Mesenchymal stem cell (in vitro differentiated cells and primary cell): Measurements from ENCODE around the gene TRPT1.

Experiments
- DNase-seq: peaks from one replicate; pipeline ENCODE4 v3.0.0-alpha.2; 2013
- H2AFZ ChIP-seq: one replicate; pipeline ENCODE4 v1.6.1; 2013; ENCODE audit warnings: low read depth, mild to moderate bottlenecking, control low read depth, inconsistent platforms, low read length, moderate library complexity
- H2AK5ac ChIP-seq: 2 replicates; pipeline ENCODE4 v1.6.1; 2013; ENCODE audit warnings: low read length, moderate library complexity, mild to moderate bottlenecking, inconsistent platforms; ENCODE audit not compliant: severe bottlenecking
- H2BK120ac ChIP-seq: one replicate; pipeline ENCODE4 v1.6.1; 2013; ENCODE audit warnings: low read depth, mild to moderate bottlenecking, inconsistent platforms, low read length, moderate library complexity
- H2BK12ac ChIP-seq, 2 experiments: one replicate each; pipeline ENCODE4 v1.6.1; 2013; ENCODE audit warnings: inconsistent platforms in 2 of 2, low read length in 2 of 2, mild to moderate bottlenecking in 2 of 2, moderate library complexity in 2 of 2, control low read depth in 1 of 2
- H2BK15ac ChIP-seq: one replicate; pipeline ENCODE4 v1.6.1; 2013; ENCODE audit warnings: mild to moderate bottlenecking, low read depth, inconsistent platforms; ENCODE audit not compliant: poor library complexity, severe bottlenecking
- H2BK5ac ChIP-seq: 2 replicates; pipeline ENCODE4 v1.6.1; 2013; ENCODE audit warnings: low read depth, mild to moderate bottlenecking, low read length, control low read depth, inconsistent platforms; ENCODE audit not compliant: poor library complexity, severe bottlenecking
- H3K14ac ChIP-seq, 2 experiments: one replicate each; pipeline ENCODE4 v1.6.1; 2013; ENCODE audit warnings: inconsistent platforms in 2 of 2, low read length in 2 of 2, control low read depth in 1 of 2, mild to moderate bottlenecking in 1 of 2, moderate library complexity in 1 of 2
- H3K18ac ChIP-seq, 2 experiments: one replicate each; pipeline ENCODE4 v1.6.1; 2013; ENCODE audit warnings: inconsistent platforms in 2 of 2, low read length in 2 of 2, control low read depth in 1 of 2, low read depth in 1 of 2, mild to moderate bottlenecking in 1 of 2
- H3K23ac ChIP-seq, 2 experiments: one replicate each; pipeline ENCODE4 v1.6.1; 2013; ENCODE audit warnings: inconsistent platforms in 2 of 2, low read length in 2 of 2, mild to moderate bottlenecking in 2 of 2, moderate library complexity in 2 of 2, control low read depth in 1 of 2
- H3K27ac ChIP-seq: 2 replicates; pipeline ENCODE4 v1.5.1; 2013; ENCODE audit warnings: mild to moderate bottlenecking, moderate library complexity, low read length, control low read depth, inconsistent platforms; ENCODE audit not compliant: poor library complexity, severe bottlenecking
- H3K27me3 ChIP-seq, 2 experiments: 2 replicates each; pipeline versions ENCODE4 v1.6.1 to v1.7.0; 2013; ENCODE audit warnings: low read length in 2 of 2, mild to moderate bottlenecking in 2 of 2, moderate library complexity in 2 of 2, control low read depth in 1 of 2, inconsistent platforms in 1 of 2; ENCODE audit not compliant: control insufficient read depth in 1 of 2, insufficient read depth in 1 of 2
- H3K36me3 ChIP-seq, 2 experiments: 2 replicates each; pipeline versions ENCODE4 v1.6.1 to v1.7.0; 2013; ENCODE audit warnings: low read length in 2 of 2, control low read depth in 1 of 2, inconsistent platforms in 1 of 2, low read depth in 1 of 2, mild to moderate bottlenecking in 1 of 2; ENCODE audit not compliant: insufficient read depth in 2 of 2, control insufficient read depth in 1 of 2
- H3K4ac ChIP-seq, 2 experiments: one replicate each; pipeline ENCODE4 v1.6.1; 2013; ENCODE audit warnings: inconsistent platforms in 2 of 2, low read length in 2 of 2, mild to moderate bottlenecking in 2 of 2, moderate library complexity in 2 of 2, control low read depth in 1 of 2, low read depth in 1 of 2
- H3K4me1 ChIP-seq: 2 replicates; pipeline ENCODE4 v1.6.1; 2013; ENCODE audit warnings: low read depth, low read length, control low read depth; ENCODE audit not compliant: control insufficient read depth, insufficient read depth
- H3K4me2 ChIP-seq: 2 replicates; pipeline ENCODE4 v1.6.1; 2013; ENCODE audit warnings: low read length, mild to moderate bottlenecking, inconsistent platforms; ENCODE audit not compliant: poor library complexity, severe bottlenecking
- H3K4me3 ChIP-seq, 2 experiments: 2 replicates each; pipeline versions ENCODE4 v1.5.1 to v1.7.0; 2013; ENCODE audit warnings: low read length in 2 of 2, mild to moderate bottlenecking in 2 of 2, control low read depth in 1 of 2, low read depth in 1 of 2; ENCODE audit not compliant: insufficient read depth in 1 of 2
- H3K79me1 ChIP-seq: replicated peaks from 2 replicates; pipeline ENCODE4 v1.6.1; 2013; ENCODE audit warnings: mild to moderate bottlenecking, control low read depth, low read length, inconsistent platforms; ENCODE audit not compliant: poor library complexity, severe bottlenecking
- H3K9ac ChIP-seq: 2 replicates; pipeline ENCODE4 v1.7.0; 2013; ENCODE audit warnings: mild to moderate bottlenecking, low read length, moderate library complexity
- H3K9me3 ChIP-seq: 2 replicates; pipeline ENCODE4 v1.7.0; 2013; ENCODE audit warnings: mild to moderate bottlenecking, low read length; ENCODE audit not compliant: control insufficient read depth
- H4K8ac ChIP-seq: one replicate; pipeline ENCODE4 v1.6.1; 2013; ENCODE audit warnings: inconsistent platforms, mild to moderate bottlenecking, low read length, moderate library complexity
- H4K91ac ChIP-seq: one replicate; pipeline ENCODE4 v1.6.1; 2013; ENCODE audit warnings: mild to moderate bottlenecking, low read length, inconsistent platforms
- WGBS: methylation state at CpG from one replicate; pipeline ENCODE4 v1.1.7; 2013; ENCODE audit warnings: mixed read lengths; 5-methylcytosine and 5-hydroxymethylcytosine counted together

TRPT1 gene

DNA sequence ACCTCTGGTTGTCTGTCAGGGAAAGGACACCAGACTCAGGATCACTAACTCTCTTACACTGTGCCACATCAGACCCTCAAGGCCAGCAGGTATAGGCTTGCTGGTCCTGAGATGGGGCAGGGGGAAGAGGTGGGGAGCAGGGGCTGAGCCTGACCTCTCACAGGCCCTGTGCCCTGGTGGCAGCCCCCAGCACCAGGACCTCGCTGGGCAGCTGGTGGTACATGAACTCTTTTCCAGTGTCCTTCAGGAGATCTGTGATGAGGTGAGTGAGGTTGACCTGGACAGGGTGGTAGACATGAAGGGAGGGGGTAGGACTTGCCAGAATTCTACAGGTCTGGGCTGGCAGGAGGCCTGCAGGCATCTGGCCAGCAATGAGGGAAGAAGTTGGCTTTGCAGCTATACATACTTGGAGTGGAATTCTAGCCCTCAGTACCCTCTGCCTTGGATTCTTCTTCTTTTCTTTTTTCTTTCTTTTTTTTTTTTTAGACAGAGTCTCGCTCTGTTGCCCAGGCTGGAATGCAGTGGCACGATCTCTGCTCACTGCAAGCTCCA lies 1.5 kb upstream of the TRPT1 start:
- Histone ChIP-seq H3K27ac (peak overlapping the region; percentile 1), H3K18ac (no peak overlapping the region), H3K27me3 (no peaks in the 10 kb centered on the region), H3K4me1 (peaks cover 62% of the 10 kb centered on the region), H2BK12ac (no peak overlapping the region), H3K9me3 (no peaks in the 10 kb centered on the region), H3K9ac (peak overlapping the region; percentile 95), H3K4me2 (peak overlapping the region; percentile 82), H2BK15ac (no peak overlapping the region), H2AK5ac (peak overlapping the region; percentile 47), H2BK120ac (no peak overlapping the region), H3K14ac (no peak overlapping the region), H4K91ac (peak overlapping the region; percentile 47), H3K4ac (peak overlapping the region in 1 of 2 experiments; percentile 94), H2AFZ (no peak overlapping the region), H3K4me3 (peak overlapping the region in 1 of 2 experiments; percentile 95), H3K79me1 (peaks cover 32% of the 10 kb centered on the region), H3K36me3 (peaks cover 14 to 34% of the 10 kb centered on the region in 2 experiments), H2BK5ac (no peak overlapping the region), H3K23ac (peak overlapping the region in 1 of 2 experiments; percentile 70), H4K8ac (no peak overlapping the region)
- WGBS = 86% methylated on average over 3 of the region's 3 CpGs
- no peak for DNase-seq

DNA sequence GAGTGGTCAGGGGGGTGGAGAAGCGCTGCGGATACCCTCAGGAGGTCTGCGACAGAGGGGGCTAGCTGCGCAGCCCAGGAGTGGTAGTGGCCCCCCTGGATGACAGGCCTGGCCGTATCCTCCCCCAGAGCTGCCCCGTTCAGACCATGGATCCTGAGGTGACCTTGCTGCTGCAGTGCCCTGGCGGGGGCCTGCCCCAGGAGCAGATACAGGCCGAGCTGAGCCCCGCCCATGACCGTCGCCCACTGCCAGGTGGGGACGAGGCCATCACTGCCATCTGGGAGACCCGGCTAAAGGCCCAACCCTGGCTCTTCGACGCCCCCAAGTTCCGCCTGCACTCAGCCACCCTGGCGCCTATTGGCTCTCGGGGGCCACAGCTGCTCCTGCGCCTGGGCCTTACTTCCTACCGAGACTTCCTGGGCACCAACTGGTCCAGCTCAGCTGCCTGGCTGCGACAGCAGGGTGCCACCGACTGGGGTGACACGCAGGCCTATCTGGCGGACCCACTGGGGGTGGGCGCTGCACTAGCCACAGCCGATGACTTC lies 593 bp upstream of the TRPT1 start:
- Histone ChIP-seq H2AFZ (peak overlapping the region; percentile 76), H2BK5ac (peak overlapping the region; percentile 90), H3K18ac (peak overlapping the region; percentile 86 to 97), H3K36me3 (peaks cover 14 to 25% of the 10 kb centered on the region in 2 experiments), H3K79me1 (peaks cover 26% of the 10 kb centered on the region), H2BK12ac (peak overlapping the region; percentile 28 to 70), H3K4me2 (peak overlapping the region; percentile 82), H4K8ac (peak overlapping the region; percentile 96), H3K4me1 (peaks cover 53% of the 10 kb centered on the region), H3K9ac (peak overlapping the region; percentile 95), H3K23ac (peak overlapping the region in 1 of 2 experiments; percentile 83), H3K27ac (peak overlapping the region; percentile 58), H2BK15ac (peak overlapping the region; percentile 73), H3K27me3 (no peaks in the 10 kb centered on the region), H4K91ac (peak overlapping the region; percentile 93), H3K14ac (peak overlapping the region in 1 of 2 experiments; percentile 63), H2AK5ac (peak overlapping the region; percentile 51), H3K9me3 (no peaks in the 10 kb centered on the region), H3K4me3 (peak overlapping the region; percentile 92 to 95), H3K4ac (peak overlapping the region; percentile 88 to 94), H2BK120ac (peak overlapping the region; percentile 50)
- DNase-seq = no peak
- WGBS = 33% methylated on average over 26 of the region's 26 CpGs

DNA sequence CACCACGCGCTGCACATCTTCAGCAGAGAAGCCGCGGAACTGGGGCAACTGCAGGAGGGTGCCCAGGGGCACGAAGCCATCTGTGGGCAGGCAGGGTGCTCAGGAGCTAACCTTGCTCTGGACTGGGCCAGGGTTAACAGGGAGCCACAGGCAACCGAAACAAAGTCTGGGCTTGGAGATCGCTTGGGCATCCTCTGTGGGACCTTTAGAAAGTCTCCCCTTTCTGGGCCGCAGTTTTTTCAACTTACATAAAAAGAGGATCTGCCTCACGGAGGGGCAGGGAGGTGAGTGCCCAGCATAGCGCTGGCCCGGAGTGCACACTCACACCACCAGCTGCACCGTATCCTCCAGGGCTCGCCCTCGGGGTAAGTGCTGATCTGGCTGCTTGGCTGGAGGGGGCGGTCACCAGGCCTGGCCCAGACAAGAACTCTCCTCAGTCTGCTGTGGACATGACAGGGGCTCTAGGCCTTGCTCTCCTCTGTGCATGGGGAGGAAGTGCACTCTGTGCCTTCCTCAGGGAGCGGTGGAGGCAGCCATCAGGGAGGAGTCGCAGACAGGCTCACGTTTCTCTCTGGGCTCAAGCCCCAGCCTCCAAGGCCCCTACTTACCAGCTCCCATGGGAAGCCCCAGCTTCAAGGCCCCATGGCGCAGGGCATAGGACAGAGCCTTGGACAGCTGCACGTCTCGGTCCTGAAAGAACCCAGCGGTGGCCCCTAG lies 937 bp downstream of the TRPT1 start:
- peak overlapping the region; percentile 44 for H2BK15ac ChIP-seq
- H2AFZ ChIP-seq = no peak overlapping the region
- peak overlapping the region; percentile 49 for H4K91ac ChIP-seq
- no peak overlapping the region for H3K14ac ChIP-seq
- H3K79me1 ChIP-seq = peaks cover 23% of the 10 kb centered on the region
- H3K36me3 ChIP-seq = peaks cover 23 to 36% of the 10 kb centered on the region in 2 experiments
- H2BK5ac ChIP-seq = no peak overlapping the region
- no peak for DNase-seq
- peak overlapping the region; percentile 22 for H4K8ac ChIP-seq
- H3K23ac ChIP-seq = no peak overlapping the region
- H2AK5ac ChIP-seq = no peak overlapping the region
- peak overlapping the region; percentile 92 to 95 for H3K4me3 ChIP-seq
- H3K9ac ChIP-seq = peak overlapping the region; percentile 95
- H2BK12ac ChIP-seq = no peak overlapping the region
- H3K27me3 ChIP-seq = no peaks in the 10 kb centered on the region
- peak overlapping the region; percentile 89 for H3K4me2 ChIP-seq
- WGBS = 82% methylated on average over 21 of the region's 22 CpGs
- no peak overlapping the region for H2BK120ac ChIP-seq
- H3K18ac ChIP-seq = no peak overlapping the region
- peaks cover 51% of the 10 kb centered on the region for H3K4me1 ChIP-seq
- H3K27ac ChIP-seq = peak overlapping the region; percentile 2
- H3K9me3 ChIP-seq = no peaks in the 10 kb centered on the region
- peak overlapping the region in 1 of 2 experiments; percentile 68 for H3K4ac ChIP-seq
